PFSK-1 (cell line): ENCODE data around the gene DOCK4.

Experiments used
- FOXP2 ChIP-seq: optimal IDR thresholded peaks from 2 replicates; pipeline ENCODE3; 2011; ENCODE audit warnings: borderline replicate concordance, control low read depth, inconsistent platforms; ENCODE audit not compliant: insufficient read depth; ENCODE audit errors: extremely low read length, extremely low read depth
- POLR2AphosphoS5 ChIP-seq: IDR thresholded peaks from 2 replicates; pipeline ENCODE4 v1.6.1; 2012; ENCODE audit warnings: low read depth, mild to moderate bottlenecking, control low read depth, low read length, moderate library complexity
- SIN3A ChIP-seq: IDR thresholded peaks from 2 replicates; pipeline ENCODE4 v1.6.1; 2012; ENCODE audit warnings: mild to moderate bottlenecking, low read length, moderate library complexity, borderline replicate concordance; ENCODE audit not compliant: insufficient read depth
- TAF1 ChIP-seq: IDR thresholded peaks from 2 replicates; pipeline ENCODE4 v1.6.1; 2012; ENCODE audit warnings: low read length, control low read depth, borderline replicate concordance; ENCODE audit not compliant: insufficient read depth
- TF ChIP-seq, protein P1 (sequence below), 2 experiments: IDR thresholded peaks; 2 replicates each; pipeline versions ENCODE4 v1.6.1 to v1.8.0; 2011 to 2012; ENCODE audit warnings: low read depth in 2 of 2, low read length in 2 of 2, control low read depth in 1 of 2, inconsistent platforms in 1 of 2, mild to moderate bottlenecking in 1 of 2, moderate library complexity in 1 of 2; ENCODE audit not compliant: insufficient read depth in 1 of 2

DOCK4 gene

DNA sequence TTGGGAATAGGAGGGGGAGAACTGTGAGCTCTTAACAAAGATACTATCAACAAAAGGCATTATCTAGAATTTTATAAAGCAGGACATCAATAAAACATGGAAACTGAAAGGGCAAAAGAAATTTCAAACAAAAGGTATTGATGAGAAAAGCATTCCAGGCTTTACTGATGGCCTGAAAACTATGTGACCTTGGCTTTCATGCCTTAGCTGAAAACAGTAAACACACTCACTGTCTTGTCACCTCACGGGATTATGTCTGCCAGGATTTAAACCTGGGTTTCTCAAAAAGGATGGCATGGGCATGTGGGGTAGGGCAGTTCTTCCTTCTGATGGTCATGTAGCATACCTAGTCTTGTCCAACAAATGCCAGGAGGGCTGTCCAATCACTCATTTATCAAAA, 22.9 kb downstream of the DOCK4 start:
- TF ChIP-seq SIN3A (no peak), POLR2AphosphoS5 (no peak), FOXP2 (no peak), TAF1 (no peak)
- TF ChIP-seq, protein P1, sequence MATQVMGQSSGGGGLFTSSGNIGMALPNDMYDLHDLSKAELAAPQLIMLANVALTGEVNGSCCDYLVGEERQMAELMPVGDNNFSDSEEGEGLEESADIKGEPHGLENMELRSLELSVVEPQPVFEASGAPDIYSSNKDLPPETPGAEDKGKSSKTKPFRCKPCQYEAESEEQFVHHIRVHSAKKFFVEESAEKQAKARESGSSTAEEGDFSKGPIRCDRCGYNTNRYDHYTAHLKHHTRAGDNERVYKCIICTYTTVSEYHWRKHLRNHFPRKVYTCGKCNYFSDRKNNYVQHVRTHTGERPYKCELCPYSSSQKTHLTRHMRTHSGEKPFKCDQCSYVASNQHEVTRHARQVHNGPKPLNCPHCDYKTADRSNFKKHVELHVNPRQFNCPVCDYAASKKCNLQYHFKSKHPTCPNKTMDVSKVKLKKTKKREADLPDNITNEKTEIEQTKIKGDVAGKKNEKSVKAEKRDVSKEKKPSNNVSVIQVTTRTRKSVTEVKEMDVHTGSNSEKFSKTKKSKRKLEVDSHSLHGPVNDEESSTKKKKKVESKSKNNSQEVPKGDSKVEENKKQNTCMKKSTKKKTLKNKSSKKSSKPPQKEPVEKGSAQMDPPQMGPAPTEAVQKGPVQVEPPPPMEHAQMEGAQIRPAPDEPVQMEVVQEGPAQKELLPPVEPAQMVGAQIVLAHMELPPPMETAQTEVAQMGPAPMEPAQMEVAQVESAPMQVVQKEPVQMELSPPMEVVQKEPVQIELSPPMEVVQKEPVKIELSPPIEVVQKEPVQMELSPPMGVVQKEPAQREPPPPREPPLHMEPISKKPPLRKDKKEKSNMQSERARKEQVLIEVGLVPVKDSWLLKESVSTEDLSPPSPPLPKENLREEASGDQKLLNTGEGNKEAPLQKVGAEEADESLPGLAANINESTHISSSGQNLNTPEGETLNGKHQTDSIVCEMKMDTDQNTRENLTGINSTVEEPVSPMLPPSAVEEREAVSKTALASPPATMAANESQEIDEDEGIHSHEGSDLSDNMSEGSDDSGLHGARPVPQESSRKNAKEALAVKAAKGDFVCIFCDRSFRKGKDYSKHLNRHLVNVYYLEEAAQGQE (IDR thresholded peaks at IDR 0.05; ENCODE audit: insufficient read depth in 1 of 2, low read depth in 2 of 2, low read length in 2 of 2), result no peak

DNA sequence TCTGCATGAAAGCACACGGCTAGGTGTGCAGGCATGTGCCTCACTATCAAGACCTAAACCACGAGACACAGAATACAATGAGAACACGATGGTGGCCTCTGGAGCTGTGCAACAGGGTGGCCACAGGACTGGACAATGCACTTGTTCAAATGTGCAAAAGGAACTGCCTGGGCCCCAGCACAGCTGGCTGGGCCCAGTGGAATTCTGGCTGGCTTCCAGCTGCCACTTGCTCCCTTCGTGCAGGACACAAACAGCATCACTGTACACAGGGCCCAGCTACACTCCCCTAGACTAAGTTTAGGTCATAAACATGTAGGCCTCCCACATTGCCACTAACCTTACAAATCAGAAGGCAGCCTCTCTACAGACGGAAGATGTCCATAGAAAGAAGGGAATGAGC, 23.4 kb downstream of the DOCK4 start:
- TF ChIP-seq TAF1 (no peak), POLR2AphosphoS5 (no peak), SIN3A (no peak), FOXP2 (no peak)
- TF ChIP-seq, protein P1 (IDR thresholded peaks at IDR 0.05; ENCODE audit: insufficient read depth in 1 of 2, low read depth in 2 of 2, low read length in 2 of 2), result no peak

DNA sequence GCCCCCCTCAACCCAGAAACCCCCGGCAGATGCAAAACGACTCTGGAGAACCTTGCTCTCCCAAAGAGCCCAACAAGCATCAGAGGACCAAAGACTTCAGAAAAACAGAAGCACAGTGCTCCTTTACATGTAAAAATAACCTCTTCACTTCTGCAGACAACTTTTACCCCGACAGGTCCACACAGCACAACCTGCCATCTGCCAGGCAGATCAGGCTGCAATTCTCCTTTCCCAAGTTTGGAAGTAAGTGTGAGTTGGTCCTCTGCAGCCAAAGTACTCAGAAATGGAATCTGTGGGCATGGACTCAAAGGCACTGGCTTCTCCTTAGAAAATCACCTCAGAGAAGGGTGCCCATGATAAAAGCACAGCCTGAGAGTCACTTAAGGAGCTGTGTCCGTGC, 26.0 kb downstream of the DOCK4 start:
- TF ChIP-seq, protein P1 (IDR thresholded peaks at IDR 0.05; ENCODE audit: insufficient read depth in 1 of 2, low read depth in 2 of 2, low read length in 2 of 2), result no peak
- TF ChIP-seq FOXP2, result no peak
- no peak for TF ChIP-seq POLR2AphosphoS5
- no peak for TF ChIP-seq TAF1
- no peak for TF ChIP-seq SIN3A

DNA sequence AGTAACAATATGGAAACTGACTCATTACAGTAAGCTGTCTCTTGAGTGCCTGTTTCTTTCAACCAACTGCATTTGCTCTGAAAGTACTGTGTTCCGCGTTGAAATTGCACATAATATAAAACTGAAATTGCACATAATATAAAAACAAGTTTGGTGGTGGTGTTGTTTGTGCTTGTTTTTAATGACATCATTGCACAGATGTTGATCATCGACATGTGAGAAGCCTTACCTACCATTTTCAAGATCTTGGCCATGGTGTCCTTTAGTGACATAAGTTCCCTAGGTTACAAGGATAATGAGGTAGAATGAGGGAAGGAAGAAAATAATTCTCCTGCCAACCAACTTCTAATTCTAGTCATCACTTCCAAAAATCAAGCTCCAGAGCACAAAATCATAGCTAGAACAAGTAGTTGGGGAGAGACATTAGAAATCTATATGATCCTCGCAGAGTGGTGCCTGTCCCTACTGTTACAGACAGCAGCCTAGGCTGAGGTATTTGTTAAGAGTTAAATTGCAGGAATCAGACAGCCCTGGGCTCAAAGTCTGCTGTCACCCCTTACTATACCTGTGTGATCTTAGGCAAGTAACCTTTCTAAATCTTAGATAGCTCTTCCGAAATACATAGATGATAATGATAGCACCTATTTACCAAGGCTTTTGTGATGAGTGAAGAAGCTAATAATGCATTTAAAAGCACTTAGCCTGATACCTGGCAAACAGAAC, 29.3 kb downstream of the DOCK4 start:
- no peak for TF ChIP-seq TAF1
- no peak for TF ChIP-seq SIN3A
- TF ChIP-seq FOXP2, result no peak
- no peak for TF ChIP-seq POLR2AphosphoS5
- TF ChIP-seq, protein P1 (IDR thresholded peaks at IDR 0.05; ENCODE audit: insufficient read depth in 1 of 2, low read depth in 2 of 2, low read length in 2 of 2), result no peak
